LNCaP clone FGC (cell line): ENCODE data around the gene OR2G6.
"Not testable (repeated sequence)": the region's sequence is repeated elsewhere in the genome, so short reads cannot be mapped to it uniquely, and the experiment has no call there.

Experiments
- DNase-seq: peaks from one replicate; pipeline ENCODE4 v3.0.0-alpha.2; 2011; ENCODE audit warnings: low read depth
- H3K4me3 ChIP-seq: 2 replicates; pipeline ENCODE4 v1.5.1; 2011; ENCODE audit warnings: mild to moderate bottlenecking, low read depth, low read length, control low read depth
- TF ChIP-seq, protein P1 (sequence below): IDR thresholded peaks from 2 replicates; pipeline ENCODE4 v1.5.1; 2012; ENCODE audit warnings: mild to moderate bottlenecking; ENCODE audit not compliant: control insufficient read depth, insufficient read depth; ENCODE audit errors: extremely low read depth

The OR2G6 gene

GRCh38 chr1:248507773-248508172 lies at the start of gene OR2G6:
Gene OR2G6, plus strand, starts transcription at chr1:248508073. Its CDS starts 13,574 bp downstream, at chr1:248521647.
- H3K4me3 ChIP-seq, DNase-seq: not testable (repeated sequence)

- not testable (repeated sequence) for DNase-seq, H3K4me3 ChIP-seq
Measured at GRCh38 chr1:248459117-248459516, 48.8 kb upstream of the OR2G6 start.

DNA sequence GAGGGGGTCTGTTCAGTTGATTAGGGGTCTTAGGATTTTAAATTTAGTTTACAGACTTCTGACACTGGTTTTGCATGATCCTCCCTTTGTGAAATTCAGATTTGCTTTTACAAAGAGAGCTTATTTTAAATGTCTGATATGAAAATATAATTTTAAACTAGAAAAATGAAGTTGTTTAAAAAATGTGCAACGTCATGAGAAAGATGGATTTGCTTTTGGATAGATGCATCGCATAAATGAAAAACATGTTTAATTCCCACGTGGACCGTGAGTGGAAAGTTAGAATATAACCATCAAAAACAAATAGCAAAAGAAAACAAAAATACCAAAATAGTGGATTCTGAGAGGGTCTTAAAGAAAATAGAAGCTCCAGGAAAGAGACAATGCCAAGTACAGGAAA lies 36.7 kb upstream of the OR2G6 start:
- no peak for DNase-seq
- H3K4me3 ChIP-seq = no peak overlapping the region
- TF ChIP-seq, protein P1, sequence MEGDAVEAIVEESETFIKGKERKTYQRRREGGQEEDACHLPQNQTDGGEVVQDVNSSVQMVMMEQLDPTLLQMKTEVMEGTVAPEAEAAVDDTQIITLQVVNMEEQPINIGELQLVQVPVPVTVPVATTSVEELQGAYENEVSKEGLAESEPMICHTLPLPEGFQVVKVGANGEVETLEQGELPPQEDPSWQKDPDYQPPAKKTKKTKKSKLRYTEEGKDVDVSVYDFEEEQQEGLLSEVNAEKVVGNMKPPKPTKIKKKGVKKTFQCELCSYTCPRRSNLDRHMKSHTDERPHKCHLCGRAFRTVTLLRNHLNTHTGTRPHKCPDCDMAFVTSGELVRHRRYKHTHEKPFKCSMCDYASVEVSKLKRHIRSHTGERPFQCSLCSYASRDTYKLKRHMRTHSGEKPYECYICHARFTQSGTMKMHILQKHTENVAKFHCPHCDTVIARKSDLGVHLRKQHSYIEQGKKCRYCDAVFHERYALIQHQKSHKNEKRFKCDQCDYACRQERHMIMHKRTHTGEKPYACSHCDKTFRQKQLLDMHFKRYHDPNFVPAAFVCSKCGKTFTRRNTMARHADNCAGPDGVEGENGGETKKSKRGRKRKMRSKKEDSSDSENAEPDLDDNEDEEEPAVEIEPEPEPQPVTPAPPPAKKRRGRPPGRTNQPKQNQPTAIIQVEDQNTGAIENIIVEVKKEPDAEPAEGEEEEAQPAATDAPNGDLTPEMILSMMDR = no peak

DNA sequence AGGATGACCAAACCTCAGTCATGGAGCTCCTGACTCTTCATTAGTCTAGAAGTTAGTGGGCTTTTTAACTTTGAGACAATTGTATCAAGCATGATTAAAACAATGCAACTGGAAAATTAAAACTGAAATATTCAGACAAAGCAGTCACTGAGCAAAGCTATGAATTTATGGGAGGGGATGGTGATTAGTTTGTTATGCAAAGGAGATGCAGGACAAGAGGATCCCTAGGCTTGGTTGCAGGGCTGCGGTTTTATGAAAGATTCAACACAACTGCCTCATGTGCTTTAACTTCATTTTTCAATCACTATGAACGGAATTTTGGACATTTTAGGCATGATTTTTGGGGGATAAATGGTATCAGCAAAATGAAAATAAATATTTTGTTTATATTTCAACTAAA lies 35.8 kb upstream of the OR2G6 start:
- not testable (repeated sequence) for H3K4me3 ChIP-seq, DNase-seq

- DNase-seq, H3K4me3 ChIP-seq: not testable (repeated sequence)
Measured at GRCh38 chr1:248473051-248473450, 34.8 kb upstream of the OR2G6 start, which contains the start of gene OR2T3. Gene OR2T3, plus strand, starts transcription at chr1:248473351. Its CDS starts 0 bp downstream, at chr1:248473351.

DNA sequence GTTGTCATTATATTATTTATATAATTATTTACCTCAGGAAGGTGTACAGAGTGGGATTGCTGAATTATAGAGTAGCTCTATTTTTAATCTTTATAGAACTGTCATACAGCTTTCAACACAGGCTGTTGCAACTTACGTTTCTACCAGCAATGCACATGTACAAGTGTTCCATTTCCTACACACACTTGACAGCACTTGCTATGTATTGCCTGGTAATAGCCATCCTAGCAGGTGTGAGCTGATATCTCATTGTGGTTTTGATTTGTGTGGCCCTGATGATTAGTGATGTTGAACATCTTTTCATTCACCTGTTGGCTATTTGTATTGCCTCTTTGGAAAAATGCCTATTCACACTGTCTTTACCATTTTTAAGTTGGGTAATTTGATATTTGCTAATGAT lies 32.2 kb upstream of the OR2G6 start:
- not testable (repeated sequence) for DNase-seq, H3K4me3 ChIP-seq

DNA sequence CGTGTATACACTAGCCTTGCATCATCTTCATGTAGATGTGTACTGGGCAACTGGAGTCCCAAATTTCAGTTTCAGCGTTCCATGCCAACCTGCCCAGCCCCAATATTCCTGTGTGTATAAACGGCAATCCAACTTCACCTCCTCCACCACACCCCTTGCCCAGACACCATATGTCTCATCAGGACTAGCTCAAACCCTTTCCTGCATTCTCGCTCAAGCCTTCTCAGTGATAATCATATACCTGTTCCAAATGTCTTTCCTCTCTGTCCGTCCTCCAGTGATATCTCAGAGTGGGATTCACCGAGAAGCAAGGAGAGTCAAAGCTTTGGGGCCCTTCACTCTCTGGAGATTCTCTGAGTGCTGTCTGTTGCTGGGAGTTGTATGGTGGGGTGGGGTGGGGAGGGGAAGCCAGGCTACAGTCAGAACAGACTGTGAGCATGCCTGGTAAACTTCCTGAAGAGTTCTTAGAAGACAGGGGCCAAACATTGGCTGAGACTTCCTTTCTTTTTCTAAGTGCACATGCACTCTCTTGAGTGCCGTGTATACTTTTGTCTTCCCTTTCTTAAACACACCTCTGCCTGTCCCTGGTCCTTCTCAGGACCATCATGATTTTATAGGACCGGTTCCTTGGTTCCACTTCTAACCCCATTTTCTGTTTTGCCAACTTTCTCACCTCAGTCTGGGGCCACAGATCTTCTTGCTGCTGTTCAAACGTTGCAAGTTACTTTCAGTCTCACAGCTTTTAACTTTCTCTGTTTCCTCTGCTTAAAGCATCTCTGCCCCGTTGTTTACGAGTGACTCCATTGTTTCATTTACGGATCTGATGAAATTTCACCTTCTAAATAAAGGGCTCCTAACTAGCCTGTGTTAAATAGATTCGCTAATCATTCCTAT lies 25.9 kb upstream of the OR2G6 start:
- not testable (repeated sequence) for DNase-seq, H3K4me3 ChIP-seq

- H3K4me3 ChIP-seq, DNase-seq: not testable (repeated sequence)
Measured at GRCh38 chr1:248488289-248488688, 19.6 kb upstream of the OR2G6 start, which contains the start of gene OR2T5. Gene OR2T5, plus strand, starts transcription at chr1:248488589. Its CDS starts 0 bp downstream, at chr1:248488589.

- H3K4me3 ChIP-seq, DNase-seq: not testable (repeated sequence)
Measured at GRCh38 chr1:248496661-248497060, 11.2 kb upstream of the OR2G6 start.

- H3K4me3 ChIP-seq, DNase-seq: not testable (repeated sequence)
Measured at GRCh38 chr1:248500305-248501035, 7.4 kb upstream of the OR2G6 start.

GRCh38 chr1:248510217-248510616 lies 2.3 kb downstream of the OR2G6 start:
- not testable (repeated sequence) for H3K4me3 ChIP-seq, DNase-seq

DNA sequence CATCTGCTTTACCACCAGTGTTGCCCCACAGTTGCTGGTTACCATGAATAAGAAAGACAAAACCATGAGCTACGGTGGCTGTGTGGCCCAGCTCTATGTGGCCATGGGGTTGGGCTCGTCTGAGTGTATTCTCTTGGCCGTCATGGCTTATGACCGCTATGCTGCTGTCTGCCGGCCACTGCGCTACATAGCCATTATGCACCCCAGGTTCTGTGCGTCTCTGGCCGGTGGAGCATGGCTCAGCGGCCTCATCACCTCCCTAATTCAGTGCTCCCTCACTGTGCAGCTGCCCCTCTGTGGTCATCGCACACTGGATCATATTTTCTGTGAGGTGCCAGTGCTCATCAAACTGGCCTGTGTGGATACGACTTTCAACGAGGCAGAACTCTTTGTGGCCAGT lies 14.0 kb downstream of the OR2G6 start:
- DNase-seq = no peak
- TF ChIP-seq, protein P1 = no peak
- no peak overlapping the region for H3K4me3 ChIP-seq

DNA sequence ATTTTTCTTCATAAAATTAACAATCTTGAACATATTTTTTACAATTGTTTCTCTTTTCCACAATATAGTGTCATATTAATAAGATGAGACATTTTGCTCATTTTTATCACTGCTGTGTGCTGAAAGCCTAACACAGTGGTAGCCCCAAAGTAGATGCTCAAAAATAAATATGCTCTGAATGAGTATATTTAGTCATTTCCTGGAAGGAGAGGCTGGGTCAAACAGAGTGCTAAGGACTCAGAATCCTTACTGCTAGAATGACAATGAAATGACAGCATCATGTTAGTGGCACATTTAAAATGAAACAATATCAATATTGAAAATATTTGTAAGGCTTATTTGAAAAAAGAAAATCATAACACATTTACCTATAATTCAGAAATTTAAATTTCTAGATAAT lies 29.6 kb downstream of the OR2G6 start:
- not testable (repeated sequence) for DNase-seq, H3K4me3 ChIP-seq

DNA sequence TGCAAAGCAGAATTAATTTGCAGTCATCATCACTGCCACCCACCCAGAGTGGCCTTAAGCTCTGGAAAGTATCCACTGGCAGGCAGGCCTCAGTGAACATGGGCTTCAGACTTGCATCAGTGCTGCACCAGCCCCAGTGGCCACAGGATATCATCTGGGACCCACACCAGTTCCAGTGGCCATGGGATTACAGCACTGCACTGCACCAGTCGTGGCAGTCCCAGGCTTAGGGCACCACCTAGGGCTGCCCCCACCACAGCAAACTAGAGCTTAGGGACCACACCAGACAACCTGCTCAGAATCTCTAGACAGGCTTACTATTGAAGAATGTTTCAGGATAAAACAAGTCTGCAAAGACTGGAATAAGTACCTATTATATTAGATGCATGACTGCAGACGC lies 39.5 kb downstream of the OR2G6 start:
- H3K4me3 ChIP-seq, DNase-seq: not testable (repeated sequence)

- not testable (repeated sequence) for DNase-seq, H3K4me3 ChIP-seq
Measured at GRCh38 chr1:248551027-248551426, 43.2 kb downstream of the OR2G6 start.

DNA sequence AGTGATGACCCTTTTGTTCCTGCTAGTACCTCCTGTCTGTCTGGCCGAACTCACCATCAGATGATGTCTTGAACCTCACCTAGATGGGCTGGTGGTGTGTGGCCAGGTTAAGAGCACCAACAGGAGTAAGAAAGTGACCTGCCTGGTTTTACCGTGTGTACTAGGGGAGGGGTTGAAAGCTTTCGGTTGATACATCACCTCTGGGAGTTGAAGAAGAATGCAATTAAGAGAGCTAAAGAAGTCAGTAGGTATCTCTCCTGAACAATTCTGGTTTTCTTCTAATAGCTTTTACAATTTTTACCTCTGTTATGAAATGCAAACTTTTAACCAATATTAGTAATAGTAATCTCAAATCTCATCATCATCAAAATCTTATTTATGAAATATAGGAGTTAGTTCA lies 54.8 kb downstream of the OR2G6 start, which contains the start of gene OR2T29:
Gene OR2T29, minus strand, starts transcription at position 101 of the 400 bp plus-strand sequence. CDS start 3,281 bp downstream, outside the sequence.
- not testable (repeated sequence) for H3K4me3 ChIP-seq, DNase-seq
